Thyroid gland (tissue), 4 donors: Measurements from ENCODE around the gene FAAP100.

ENCODE experiments used
- CTCF ChIP-seq, 6 experiments: fragments of 200-600 bp in 3 of 6; fragments of 450-650 bp in 3 of 6; sonication (generic) in 3 of 6; IDR thresholded peaks; one replicate each; pipeline ENCODE4 v1.5.1; 2016 to 2019; ENCODE audit warnings: antibody characterized with exemption in 6 of 6, mild to moderate bottlenecking in 2 of 6, inconsistent platforms in 1 of 6, moderate library complexity in 1 of 6
- POLR2A ChIP-seq, 2 donors: fragments of 450-650 bp; IDR thresholded peaks; one replicate each; pipeline ENCODE4 v1.6.1; 2017; ENCODE audit warnings: antibody characterized with exemption in 2 of 2, mild to moderate bottlenecking in 2 of 2, moderate library complexity in 1 of 2

DNA sequence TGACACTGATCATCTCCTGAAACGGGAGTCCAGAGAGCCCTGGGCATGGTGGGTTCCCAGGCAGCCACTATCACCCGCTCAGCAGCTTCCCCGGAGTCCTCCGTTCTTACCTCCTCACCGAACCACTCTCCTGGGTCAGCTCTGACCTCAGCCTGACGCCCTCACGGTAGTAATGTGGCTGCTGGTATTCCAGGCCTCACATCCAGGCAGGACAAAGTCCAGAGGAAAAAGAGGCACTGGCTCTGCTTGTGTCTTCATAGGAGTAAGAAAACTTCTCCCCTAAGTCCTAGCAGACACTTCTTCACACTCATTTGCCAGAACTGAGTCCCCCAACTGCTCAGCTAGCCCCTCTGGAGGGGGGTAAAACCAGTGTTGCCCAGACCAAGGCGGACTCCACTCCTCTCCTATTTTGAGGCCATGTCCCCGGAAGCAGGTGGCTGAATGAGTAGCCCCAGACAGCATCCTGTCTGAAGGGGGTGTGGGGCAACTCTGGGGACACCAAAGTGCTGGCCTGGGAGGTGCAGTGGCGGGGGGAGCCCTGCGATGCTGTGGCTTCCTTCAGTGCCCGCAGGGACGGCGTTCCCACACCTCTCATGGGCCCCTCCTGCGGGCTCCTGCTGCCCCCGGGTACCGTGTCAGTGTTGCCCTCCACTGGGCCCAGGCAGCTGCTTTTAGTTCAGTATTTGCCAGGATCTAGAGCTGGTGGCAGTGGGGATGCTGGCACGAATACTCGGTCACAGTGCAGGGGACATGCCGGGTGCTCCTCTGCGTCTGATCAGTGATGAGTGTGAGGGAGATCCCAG is 18.6 kb downstream of the FAAP100 start:
- no peak for TF ChIP-seq POLR2A (IDR thresholded peaks at IDR 0.05)
- no peak for TF ChIP-seq CTCF (IDR thresholded peaks at IDR 0.05)
